ENCODE data around the gene SLC26A9.

DNA sequence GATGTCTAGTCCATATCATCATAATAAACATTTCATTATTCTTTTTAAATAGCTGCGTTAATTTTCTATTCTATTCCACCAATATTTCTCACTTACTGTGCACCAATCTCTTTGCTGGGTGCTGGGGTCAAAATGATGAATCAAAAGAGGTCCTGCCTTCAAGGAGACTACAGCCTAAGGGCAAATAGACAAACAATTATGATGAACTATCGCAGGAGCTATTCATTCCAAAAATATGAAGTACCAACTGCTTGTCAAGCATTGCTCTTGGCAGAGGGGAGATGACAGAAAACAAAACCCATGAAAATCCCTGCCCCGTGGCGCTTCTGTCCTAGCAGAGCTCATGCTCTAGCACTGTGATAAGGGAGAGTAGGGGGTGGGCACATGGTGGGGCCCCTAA, 28.8 kb upstream of the SLC26A9 start:
- TF ChIP-seq, protein P1, sequence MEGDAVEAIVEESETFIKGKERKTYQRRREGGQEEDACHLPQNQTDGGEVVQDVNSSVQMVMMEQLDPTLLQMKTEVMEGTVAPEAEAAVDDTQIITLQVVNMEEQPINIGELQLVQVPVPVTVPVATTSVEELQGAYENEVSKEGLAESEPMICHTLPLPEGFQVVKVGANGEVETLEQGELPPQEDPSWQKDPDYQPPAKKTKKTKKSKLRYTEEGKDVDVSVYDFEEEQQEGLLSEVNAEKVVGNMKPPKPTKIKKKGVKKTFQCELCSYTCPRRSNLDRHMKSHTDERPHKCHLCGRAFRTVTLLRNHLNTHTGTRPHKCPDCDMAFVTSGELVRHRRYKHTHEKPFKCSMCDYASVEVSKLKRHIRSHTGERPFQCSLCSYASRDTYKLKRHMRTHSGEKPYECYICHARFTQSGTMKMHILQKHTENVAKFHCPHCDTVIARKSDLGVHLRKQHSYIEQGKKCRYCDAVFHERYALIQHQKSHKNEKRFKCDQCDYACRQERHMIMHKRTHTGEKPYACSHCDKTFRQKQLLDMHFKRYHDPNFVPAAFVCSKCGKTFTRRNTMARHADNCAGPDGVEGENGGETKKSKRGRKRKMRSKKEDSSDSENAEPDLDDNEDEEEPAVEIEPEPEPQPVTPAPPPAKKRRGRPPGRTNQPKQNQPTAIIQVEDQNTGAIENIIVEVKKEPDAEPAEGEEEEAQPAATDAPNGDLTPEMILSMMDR (IDR thresholded peaks at IDR 0.05), result no peak
- TF ChIP-seq POLR2AphosphoS5 (IDR thresholded peaks at IDR 0.05; ENCODE audit: low read depth, low read length) (no peak), REST (IDR thresholded peaks at IDR 0.05; ENCODE audit: insufficient read depth in 1 of 2, low read depth in 2 of 2, low read length in 1 of 2) (no peak), TCF7L2 (IDR thresholded peaks at IDR 0.05; ENCODE audit: low read depth, low read length) (no peak)
